Testis (tissue), 2 donors: ENCODE data around the gene EYA2.

Experiments
- CTCF ChIP-seq, 3 experiments: fragments of 450-650 bp in 2 of 3; fragments of 200-600 bp in 1 of 3; sonication (generic) in 1 of 3; IDR thresholded peaks; one replicate each; pipeline ENCODE4 v1.5.1; 2016 to 2019; ENCODE audit warnings: antibody characterized with exemption in 3 of 3, mild to moderate bottlenecking in 2 of 3, moderate library complexity in 1 of 3
- POLR2A ChIP-seq: fragments of 450-650 bp; IDR thresholded peaks from one replicate; pipeline ENCODE4 v1.6.1; 2017; ENCODE audit warnings: antibody characterized with exemption, mild to moderate bottlenecking, moderate library complexity

- TF ChIP-seq POLR2A, result no peak
- TF ChIP-seq CTCF (IDR thresholded peaks at IDR 0.05), result no peak
These were observed 173.1 kb downstream of the EYA2 start for GRCh38 chr20:47067776-47068175.
